Peyer's patch (tissue), 4 donors: ENCODE measurements around the gene CDK6.

Experiments
- POLR2A ChIP-seq, 2 donors: fragments of 450-650 bp; IDR thresholded peaks; one replicate each; pipeline ENCODE4 v1.5.1; 2017; ENCODE audit warnings: antibody characterized with exemption in 2 of 2, mild to moderate bottlenecking in 2 of 2, moderate library complexity in 2 of 2
- TF ChIP-seq, protein P1 (sequence below), 6 experiments: fragments of 450-650 bp in 4 of 6; fragments of 200-600 bp in 2 of 6; sonication (generic) in 1 of 6; IDR thresholded peaks; one replicate each; pipeline ENCODE4 v1.5.1; 2017 to 2019; ENCODE audit warnings: antibody characterized with exemption in 6 of 6, mild to moderate bottlenecking in 3 of 6, moderate library complexity in 1 of 6

GRCh38 chr7:92635538-92635937 lies 200.8 kb downstream of the CDK6 start:
- TF ChIP-seq POLR2A (IDR thresholded peaks at IDR 0.05), result no peak
- TF ChIP-seq, protein P1, sequence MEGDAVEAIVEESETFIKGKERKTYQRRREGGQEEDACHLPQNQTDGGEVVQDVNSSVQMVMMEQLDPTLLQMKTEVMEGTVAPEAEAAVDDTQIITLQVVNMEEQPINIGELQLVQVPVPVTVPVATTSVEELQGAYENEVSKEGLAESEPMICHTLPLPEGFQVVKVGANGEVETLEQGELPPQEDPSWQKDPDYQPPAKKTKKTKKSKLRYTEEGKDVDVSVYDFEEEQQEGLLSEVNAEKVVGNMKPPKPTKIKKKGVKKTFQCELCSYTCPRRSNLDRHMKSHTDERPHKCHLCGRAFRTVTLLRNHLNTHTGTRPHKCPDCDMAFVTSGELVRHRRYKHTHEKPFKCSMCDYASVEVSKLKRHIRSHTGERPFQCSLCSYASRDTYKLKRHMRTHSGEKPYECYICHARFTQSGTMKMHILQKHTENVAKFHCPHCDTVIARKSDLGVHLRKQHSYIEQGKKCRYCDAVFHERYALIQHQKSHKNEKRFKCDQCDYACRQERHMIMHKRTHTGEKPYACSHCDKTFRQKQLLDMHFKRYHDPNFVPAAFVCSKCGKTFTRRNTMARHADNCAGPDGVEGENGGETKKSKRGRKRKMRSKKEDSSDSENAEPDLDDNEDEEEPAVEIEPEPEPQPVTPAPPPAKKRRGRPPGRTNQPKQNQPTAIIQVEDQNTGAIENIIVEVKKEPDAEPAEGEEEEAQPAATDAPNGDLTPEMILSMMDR (IDR thresholded peaks at IDR 0.05), result no peak
